Thyroid gland (tissue), 4 donors: Measurements from ENCODE around the gene CACNA1B.

Experiments
- CTCF ChIP-seq, 6 experiments: fragments of 200-600 bp in 3 of 6; fragments of 450-650 bp in 3 of 6; sonication (generic) in 3 of 6; IDR thresholded peaks; one replicate each; pipeline ENCODE4 v1.5.1; 2016 to 2019; ENCODE audit warnings: antibody characterized with exemption in 6 of 6, mild to moderate bottlenecking in 2 of 6, inconsistent platforms in 1 of 6, moderate library complexity in 1 of 6
- POLR2A ChIP-seq, 2 donors: fragments of 450-650 bp; IDR thresholded peaks; one replicate each; pipeline ENCODE4 v1.6.1; 2017; ENCODE audit warnings: antibody characterized with exemption in 2 of 2, mild to moderate bottlenecking in 2 of 2, moderate library complexity in 1 of 2

- TF ChIP-seq CTCF (IDR thresholded peaks at IDR 0.05): no peak
- no peak for TF ChIP-seq POLR2A (IDR thresholded peaks at IDR 0.05)
These were observed 36.5 kb downstream of the CACNA1B start for GRCh38 chr9:137913771-137914767.
